Upper lobe of right lung (tissue), 1 donor: ENCODE measurements around the gene HS2ST1. TPM values are rescaled to one million over a fixed set of nuclear protein-coding genes. Genes with fewer than 3 reads are reported as not detected.

Experiments
- ATAC-seq: fragments of 200-7000 bp; cut with Tn5 transposase; one replicate; pipeline ENCODE4 v1.9.1; 2020; ENCODE audit warnings: mild to moderate bottlenecking, moderate library complexity
- DNase-seq: peaks from one replicate; pipeline ENCODE4 v3.0.0-alpha.2; 2020
- H3K27ac ChIP-seq: fragments of 200-600 bp; one replicate; pipeline ENCODE4 v1.8.0; 2022
- H3K27me3 ChIP-seq: fragments of 200-600 bp; one replicate; pipeline ENCODE4 v1.8.0; 2022; ENCODE audit warnings: mild to moderate bottlenecking
- H3K36me3 ChIP-seq: fragments of 200-600 bp; one replicate; pipeline ENCODE4 v1.8.0; 2022
- H3K4me1 ChIP-seq: fragments of 200-600 bp; one replicate; pipeline ENCODE4 v1.8.0; 2022
- H3K4me3 ChIP-seq: fragments of 200-600 bp; one replicate; pipeline ENCODE4 v1.8.0; 2022; ENCODE audit warnings: mild to moderate bottlenecking
- H3K9me3 ChIP-seq: fragments of 200-600 bp; one replicate; pipeline ENCODE4 v1.8.0; 2022
- CTCF ChIP-seq: fragments of 200-600 bp; IDR thresholded peaks from one replicate; pipeline ENCODE4 v1.8.0; 2022; ENCODE audit warnings: antibody characterized with exemption
- intact Hi-C: fragments of 100-400 bp; cut with DNase I; formaldehyde crosslinking; loops from one replicate; pipeline ENCODE4 v1.11.0; 2022
- total RNA-seq: library from RNA; stranded (reverse); fragmentation: NEBNext Ultra II Directional; extraction: Animal tissue kit (Norgen Biotek cat#: 25700); gene quantifications from one replicate; pipeline ENCODE4 v1.2.1, GENCODE V29; 2021
- donor health status: DM: no; HTN: yes; CAD: no; lungs with severe emphysema.

The HS2ST1 gene
- total RNA-seq, 1 donor from 2014 or later, result 19.9 TPM

- no peaks in the 10 kb centered on the region for H3K4me1 ChIP-seq
- no peak for ATAC-seq
- no peaks in the 10 kb centered on the region for H3K36me3 ChIP-seq
- no peaks in the 10 kb centered on the region for H3K9me3 ChIP-seq
- no peak for DNase-seq
- intact Hi-C loops, result no loop called here
- no peaks in the 10 kb centered on the region for H3K27me3 ChIP-seq
- TF ChIP-seq CTCF, result no peak
- no peak overlapping the region for H3K27ac ChIP-seq
- no peak overlapping the region for H3K4me3 ChIP-seq
Measured at GRCh38 chr1:87053446-87053845, 139.0 kb downstream of the HS2ST1 start.

- intact Hi-C loops, result no loop called here
- Histone ChIP-seq H3K4me1 (no peaks in the 10 kb centered on the region), H3K9me3 (no peaks in the 10 kb centered on the region), H3K36me3 (no peaks in the 10 kb centered on the region), H3K4me3 (no peak overlapping the region), H3K27me3 (no peaks in the 10 kb centered on the region), H3K27ac (no peak overlapping the region)
- TF ChIP-seq CTCF, result no peak
- ATAC-seq, result no peak
- DNase-seq, result no peak
Measured at GRCh38 chr1:87056974-87057373, 142.5 kb downstream of the HS2ST1 start.

GRCh38 chr1:87058343-87058649, 143.9 kb downstream of the HS2ST1 start:
- H3K36me3 ChIP-seq, result no peaks in the 10 kb centered on the region
- no peaks in the 10 kb centered on the region for H3K4me1 ChIP-seq
- H3K27me3 ChIP-seq, result no peaks in the 10 kb centered on the region
- no peak for DNase-seq
- no peaks in the 10 kb centered on the region for H3K9me3 ChIP-seq
- no peak for ATAC-seq
- no peak for TF ChIP-seq CTCF
- intact Hi-C loops, result no loop called here
- no peak overlapping the region for H3K27ac ChIP-seq
- H3K4me3 ChIP-seq, result no peak overlapping the region

GRCh38 chr1:87061742-87062156, 147.3 kb downstream of the HS2ST1 start:
- no peak for DNase-seq
- Histone ChIP-seq H3K4me3 (no peak overlapping the region), H3K4me1 (no peaks in the 10 kb centered on the region), H3K9me3 (no peaks in the 10 kb centered on the region), H3K36me3 (no peaks in the 10 kb centered on the region), H3K27me3 (no peaks in the 10 kb centered on the region), H3K27ac (no peak overlapping the region)
- no peak for ATAC-seq
- TF ChIP-seq CTCF, result no peak
- intact Hi-C loops, result no loop called here

- intact Hi-C loops, result no loop called here
- no peak for TF ChIP-seq CTCF
- DNase-seq, result no peak
- Histone ChIP-seq H3K36me3 (no peaks in the 10 kb centered on the region), H3K27me3 (no peaks in the 10 kb centered on the region), H3K9me3 (no peaks in the 10 kb centered on the region), H3K27ac (no peak overlapping the region), H3K4me3 (no peak overlapping the region), H3K4me1 (no peaks in the 10 kb centered on the region)
- no peak for ATAC-seq
Measured at GRCh38 chr1:87062687-87063086, 148.3 kb downstream of the HS2ST1 start.

GRCh38 chr1:87064309-87064708, 149.9 kb downstream of the HS2ST1 start:
- no peak for ATAC-seq

More at GRCh38 chr1:87064309-87064708, 149.9 kb downstream of the HS2ST1 start:
- no peaks in the 10 kb centered on the region for H3K36me3 ChIP-seq
- H3K9me3 ChIP-seq, result no peaks in the 10 kb centered on the region
- intact Hi-C loops, result no loop called here
- no peaks in the 10 kb centered on the region for H3K27me3 ChIP-seq
- TF ChIP-seq CTCF, result no peak
- H3K27ac ChIP-seq, result no peak overlapping the region
- no peaks in the 10 kb centered on the region for H3K4me1 ChIP-seq
- no peak for DNase-seq
- H3K4me3 ChIP-seq, result no peak overlapping the region
